Endothelial cell of umbilical vein (primary cell): ENCODE results near the gene IRF2. TPM values are rescaled to one million over a fixed set of nuclear protein-coding genes. Genes with fewer than 3 reads are reported as not detected.

Source experiments
- BruUV-seq: library from RNA; stranded (reverse); fragments of 400-500 nt; replicated peaks from 2 replicates; lab custom pipeline; 2021; lab: Mats Ljungman, UMichigan
- CTCF ChIA-PET: fragments of 300-600, 350-600 bp; sonication (Branson Sonifier 250); formaldehyde crosslinking; loops from one replicate; lab custom pipeline; 2021; ENCODE audit warnings: antibody characterized with exemption, inconsistent platforms; lab: Charles Lee
- POLR2A ChIA-PET: fragments of 300-600, 350-600 bp; sonication (Branson Sonifier 250); formaldehyde crosslinking; loops from one replicate; lab custom pipeline; 2021; ENCODE audit warnings: antibody characterized with exemption, inconsistent platforms; lab: Charles Lee
- DNase-seq: peaks from one replicate; pipeline ENCODE4 v3.0.0-alpha.2; 2011; ENCODE audit warnings: low read depth, low spot score
- FAIRE-seq: peaks from 2 replicates; lab custom pipeline; 2011; peaks lifted over from hg19 to GRCh38; lab: Jason Lieb, UNC
- H2AFZ ChIP-seq: 2 replicates; pipeline ENCODE4 v1.6.0; 2012; ENCODE audit warnings: low read depth, low read length, control low read depth, inconsistent platforms
- H3K27ac ChIP-seq: 2 replicates; pipeline ENCODE4 v1.5.1; 2011; ENCODE audit warnings: low read depth, mild to moderate bottlenecking, control low read depth, low read length, moderate library complexity; ENCODE audit not compliant: insufficient read depth
- H3K27me3 ChIP-seq, 2 experiments: 2 replicates each; pipeline versions ENCODE4 v1.6.0 to v1.6.1; 2011; ENCODE audit warnings: low read length in 2 of 2, mixed read lengths in 1 of 2; ENCODE audit not compliant: control insufficient read depth in 2 of 2, insufficient read depth in 2 of 2
- H3K36me3 ChIP-seq, 2 experiments: 2 replicates in 1 of 2; 3 replicates in 1 of 2; pipeline ENCODE4 v1.5.1; 2011; ENCODE audit warnings: low read length in 2 of 2, mild to moderate bottlenecking in 1 of 2, moderate library complexity in 1 of 2; ENCODE audit not compliant: control insufficient read depth in 2 of 2, insufficient read depth in 2 of 2; ENCODE audit errors: extremely low read depth in 1 of 2
- H3K4me1 ChIP-seq: 3 replicates; pipeline ENCODE4 v1.5.1; 2011; ENCODE audit warnings: mild to moderate bottlenecking, low read length; ENCODE audit not compliant: control insufficient read depth, insufficient read depth; ENCODE audit errors: extremely low read depth
- H3K4me2 ChIP-seq: 2 replicates; pipeline ENCODE4 v1.6.1; 2011; ENCODE audit warnings: low read length, control low read depth, mixed read lengths; ENCODE audit not compliant: insufficient read depth
- H3K4me3 ChIP-seq, 3 experiments: fragments of 200-600 bp in 1 of 3; sonication (generic), shearing (Covaris generic) in 1 of 3; replicated peaks in 1 of 3; 2 replicates each; pipeline ENCODE4 v1.5.1; 2011 to 2016; ENCODE audit warnings: control low read depth in 3 of 3, low read length in 3 of 3, mild to moderate bottlenecking in 2 of 3, inconsistent platforms in 1 of 3, low read depth in 1 of 3, moderate library complexity in 1 of 3; ENCODE audit not compliant: insufficient read depth in 1 of 3
- H3K79me2 ChIP-seq: 2 replicates; pipeline ENCODE4 v1.6.0; 2012; ENCODE audit warnings: low read length, inconsistent platforms; ENCODE audit not compliant: control insufficient read depth, insufficient read depth
- H3K9ac ChIP-seq: replicated peaks from 2 replicates; pipeline ENCODE3; 2011; ENCODE audit warnings: low read length, control low read depth; ENCODE audit not compliant: insufficient read depth; ENCODE audit errors: extremely low read depth
- H3K9me1 ChIP-seq: replicated peaks from 3 replicates; pipeline ENCODE4 v1.6.0; 2011; ENCODE audit warnings: mild to moderate bottlenecking, low read length; ENCODE audit not compliant: control insufficient read depth, insufficient read depth; ENCODE audit errors: extremely low read depth
- H3K9me3 ChIP-seq: replicated peaks from 2 replicates; pipeline ENCODE4 v1.5.1; 2012; ENCODE audit warnings: low read length, inconsistent platforms; ENCODE audit not compliant: control insufficient read depth, insufficient read depth
- H4K20me1 ChIP-seq: replicated peaks from 2 replicates; pipeline ENCODE3; 2011; ENCODE audit warnings: mild to moderate bottlenecking, low read length; ENCODE audit not compliant: control insufficient read depth, insufficient read depth; ENCODE audit errors: extremely low read depth
- EZH2 ChIP-seq: IDR thresholded peaks from 2 replicates; pipeline ENCODE4 v1.6.1; 2012; ENCODE audit warnings: borderline replicate concordance, low read depth, mild to moderate bottlenecking, moderate library complexity, low read length, inconsistent platforms; ENCODE audit not compliant: severe bottlenecking
- FOS ChIP-seq: IDR thresholded peaks from 2 replicates; pipeline ENCODE4 v1.6.1; 2011; ENCODE audit warnings: mild to moderate bottlenecking, low read length, moderate library complexity, borderline replicate concordance; ENCODE audit not compliant: insufficient read depth
- GATA2 ChIP-seq: IDR thresholded peaks from 2 replicates; pipeline ENCODE4 v1.7.0; 2011; ENCODE audit warnings: low read depth, mild to moderate bottlenecking, moderate library complexity, mixed read lengths, low read length; ENCODE audit not compliant: insufficient read length, insufficient read depth
- JUN ChIP-seq: IDR thresholded peaks from 2 replicates; pipeline ENCODE4 v1.6.1; 2011; ENCODE audit warnings: borderline replicate concordance, low read depth; ENCODE audit not compliant: insufficient read length, insufficient read depth
- MYC ChIP-seq: IDR thresholded peaks from one replicate; pipeline ENCODE4 v1.6.1; 2011; ENCODE audit warnings: mild to moderate bottlenecking, low read depth, low read length
- POLR2A ChIP-seq: IDR thresholded peaks from 2 replicates; pipeline ENCODE4 v1.6.1; 2012; ENCODE audit warnings: low read depth, mild to moderate bottlenecking, control low read depth, low read length
- POLR2AphosphoS5 ChIP-seq: IDR thresholded peaks from 2 replicates; pipeline ENCODE4 v1.6.1; 2012; ENCODE audit warnings: low read depth, mild to moderate bottlenecking, control low read depth, low read length, moderate library complexity; ENCODE audit not compliant: insufficient read depth
- dilution Hi-C: fragments of 300-500 bp; cut with MboI; formaldehyde crosslinking; loops from one replicate; pipeline ENCODE4 v1.15.0; 2019; ENCODE audit warnings: low sequenced_read_pairs; ENCODE audit not compliant: extremely low pct_ligation_motif_present
- intact Hi-C: fragments of 100-400 bp; cut with micrococcal nuclease; formaldehyde crosslinking; loops from one replicate; pipeline ENCODE4 v1.10.0; 2022
- polyA plus RNA-seq, 4 experiments: library from polyadenylated mRNA; depleted of rRNA in 3 of 4; stranded (reverse) in 3 of 4; unstranded in 1 of 4; fragments of >200 nt; gene quantifications; 2 replicates each; pipeline versions ENCODE4 v1.2.1 to v1.2.3, GENCODE V29; 2011 to 2012; ENCODE audit warnings: missing spikeins in 1 of 4
- total RNA-seq: library from RNA; stranded (reverse); gene quantifications from 2 replicates; pipeline ENCODE4 v1.2.3, GENCODE V29; 2021
- TF ChIP-seq, protein P1 (sequence below), 2 donors: IDR thresholded peaks; 1 replicate in 1 of 2; 2 replicates in 1 of 2; pipeline ENCODE4 v1.5.1; 2011; ENCODE audit warnings: low read length in 2 of 2, mild to moderate bottlenecking in 2 of 2, moderate library complexity in 2 of 2, control low read depth in 1 of 2, inconsistent platforms in 1 of 2, low read depth in 1 of 2; ENCODE audit not compliant: insufficient read depth in 1 of 2; ENCODE audit errors: extremely low read depth in 1 of 2
- TF ChIP-seq, protein P2 (sequence below): IDR thresholded peaks from 2 replicates; pipeline ENCODE4 v1.6.1; 2011; ENCODE audit not compliant: insufficient read depth, insufficient read length

Gene IRF2
- total and polyA plus RNA-seq, 2 donors (not counting 3 experiments of a cell fraction or from before 2014, with no cell fraction given) = 26.9 to 27.6 TPM

DNA sequence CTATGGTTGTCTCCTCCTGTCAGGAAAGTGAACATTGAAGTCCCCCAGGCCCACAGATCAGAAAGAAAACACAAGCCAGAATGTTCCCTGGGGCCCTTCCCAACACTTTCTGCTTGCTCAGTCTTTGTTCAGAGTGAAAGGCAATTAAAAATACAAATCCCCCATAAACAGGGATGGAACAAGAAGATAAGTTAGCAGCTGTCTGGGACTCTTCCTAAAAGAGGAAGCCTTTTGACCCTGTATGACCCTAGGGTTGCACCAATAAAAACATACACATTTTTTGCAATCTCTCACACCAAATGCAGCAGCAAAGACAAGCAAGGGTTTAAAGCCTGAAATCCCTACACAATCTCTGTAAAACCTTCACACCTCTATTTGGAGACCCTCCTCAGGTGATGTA, 22.6 kb downstream of the IRF2 start:
- Histone ChIP-seq H3K9me3 (no peaks in the 10 kb centered on the region), H3K9ac (no peak overlapping the region), H3K79me2 (peaks cover 51% of the 10 kb centered on the region), H3K9me1 (no peaks in the 10 kb centered on the region), H3K4me3 (no peak overlapping the region), H4K20me1 (no peaks in the 10 kb centered on the region), H3K4me1 (peaks cover 31% of the 10 kb centered on the region), H3K27ac (no peak overlapping the region), H2AFZ (no peak overlapping the region), H3K36me3 (no peaks in the 10 kb centered on the region), H3K4me2 (no peak overlapping the region), H3K27me3 (no peaks in the 10 kb centered on the region)
- ChIA-PET CTCF (no interaction called here), POLR2A (no interaction called here)
- DNase-seq = no peak
- intact Hi-C loops (no loop called here), dilution Hi-C loops (no loop called here)
- no peak for FAIRE-seq
- TF ChIP-seq GATA2 (no peak), POLR2A (no peak), MYC (no peak), EZH2 (no peak), JUN (no peak), FOS (no peak), POLR2AphosphoS5 (no peak)
- TF ChIP-seq, protein P1, sequence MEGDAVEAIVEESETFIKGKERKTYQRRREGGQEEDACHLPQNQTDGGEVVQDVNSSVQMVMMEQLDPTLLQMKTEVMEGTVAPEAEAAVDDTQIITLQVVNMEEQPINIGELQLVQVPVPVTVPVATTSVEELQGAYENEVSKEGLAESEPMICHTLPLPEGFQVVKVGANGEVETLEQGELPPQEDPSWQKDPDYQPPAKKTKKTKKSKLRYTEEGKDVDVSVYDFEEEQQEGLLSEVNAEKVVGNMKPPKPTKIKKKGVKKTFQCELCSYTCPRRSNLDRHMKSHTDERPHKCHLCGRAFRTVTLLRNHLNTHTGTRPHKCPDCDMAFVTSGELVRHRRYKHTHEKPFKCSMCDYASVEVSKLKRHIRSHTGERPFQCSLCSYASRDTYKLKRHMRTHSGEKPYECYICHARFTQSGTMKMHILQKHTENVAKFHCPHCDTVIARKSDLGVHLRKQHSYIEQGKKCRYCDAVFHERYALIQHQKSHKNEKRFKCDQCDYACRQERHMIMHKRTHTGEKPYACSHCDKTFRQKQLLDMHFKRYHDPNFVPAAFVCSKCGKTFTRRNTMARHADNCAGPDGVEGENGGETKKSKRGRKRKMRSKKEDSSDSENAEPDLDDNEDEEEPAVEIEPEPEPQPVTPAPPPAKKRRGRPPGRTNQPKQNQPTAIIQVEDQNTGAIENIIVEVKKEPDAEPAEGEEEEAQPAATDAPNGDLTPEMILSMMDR (IDR thresholded peaks at IDR 0.05; ENCODE audit: extremely low read depth in 1 of 2, insufficient read depth in 1 of 2, low read depth in 1 of 2, low read length in 2 of 2) = no peak
- TF ChIP-seq, protein P2, sequence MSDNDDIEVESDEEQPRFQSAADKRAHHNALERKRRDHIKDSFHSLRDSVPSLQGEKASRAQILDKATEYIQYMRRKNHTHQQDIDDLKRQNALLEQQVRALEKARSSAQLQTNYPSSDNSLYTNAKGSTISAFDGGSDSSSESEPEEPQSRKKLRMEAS = no peak
- BruUV-seq = no TSS peak
